ENCODE data around the gene BIN1. TPM values are rescaled to one million over a fixed set of nuclear protein-coding genes. Genes with fewer than 3 reads are reported as not detected.

The BIN1 gene
- polyA plus RNA-seq, 1 donor (not counting 4 experiments of a cell fraction or from before 2014, with no cell fraction given): 5.4 TPM

GRCh38 chr2:127000194-127000593 is 106.8 kb downstream of the BIN1 start:
- H3K79me2 ChIP-seq (ENCODE audit: control insufficient read depth, insufficient read depth, low read length): no peaks in the 10 kb centered on the region
- no peaks in the 10 kb centered on the region for H4K20me1 ChIP-seq (ENCODE audit: control insufficient read depth, extremely low read depth, insufficient read depth, low read length)
- H3K9ac ChIP-seq (ENCODE audit: control insufficient read depth, extremely low read depth, insufficient read depth, low read length): no peak overlapping the region
- no peaks in the 10 kb centered on the region for H3K4me1 ChIP-seq (ENCODE audit: control insufficient read depth, extremely low read depth, insufficient read depth, low read length)
- H3K27me3 ChIP-seq (ENCODE audit: control insufficient read depth, extremely low read depth, insufficient read depth, low read length): no peaks in the 10 kb centered on the region
- dilution Hi-C loops (cut with MboI; ENCODE audit: extremely low pct_ligation_motif_present, low sequenced_read_pairs): no loop called here
- H3K36me3 ChIP-seq (ENCODE audit: control insufficient read depth in 2 of 2, extremely low read depth in 1 of 2, insufficient read depth in 2 of 2, low read length in 2 of 2): no peaks in the 10 kb centered on the region
- H3K27ac ChIP-seq (ENCODE audit: control insufficient read depth, insufficient read depth, low read length): no peak overlapping the region
- H3K4me2 ChIP-seq (ENCODE audit: control insufficient read depth, extremely low read depth, insufficient read depth, low read depth, low read length): no peak overlapping the region
- H3K4me3 ChIP-seq (ENCODE audit: control insufficient read depth in 2 of 3, extremely low read depth in 1 of 3, insufficient read depth in 2 of 3, low read depth in 1 of 3, low read length in 3 of 3): no peak overlapping the region
- no peak overlapping the region for H2AFZ ChIP-seq (ENCODE audit: control insufficient read depth, low read length)
- FAIRE-seq (no peak), DNase-seq (ENCODE audit: low read depth, low spot score) (no peak)
- H3K9me1 ChIP-seq (ENCODE audit: control insufficient read depth, extremely low read depth, insufficient read depth, low read length): no peaks in the 10 kb centered on the region
- TF ChIP-seq CTCF (optimal IDR thresholded peaks at IDR 0.05 in 1 of 3, IDR thresholded peaks at IDR 0.05 in 1 of 3, conservative IDR thresholded peaks at IDR 0.05 in 1 of 3; ENCODE audit: extremely low read depth in 1 of 3, insufficient read depth in 2 of 3, low read length in 3 of 3): no peak
- TF ChIP-seq EZH2 (IDR thresholded peaks at IDR 0.05; ENCODE audit: low read length): no peak
- no peaks in the 10 kb centered on the region for H3K9me3 ChIP-seq (ENCODE audit: control insufficient read depth, low read depth, low read length)

GRCh38 chr2:126999106-126999756 is 107.7 kb downstream of the BIN1 start:
- Histone ChIP-seq H2AFZ (ENCODE audit: control insufficient read depth, low read length) (no peak overlapping the region), H3K9me1 (ENCODE audit: control insufficient read depth, extremely low read depth, insufficient read depth, low read length) (no peaks in the 10 kb centered on the region), H3K36me3 (ENCODE audit: control insufficient read depth in 2 of 2, extremely low read depth in 1 of 2, insufficient read depth in 2 of 2, low read length in 2 of 2) (no peaks in the 10 kb centered on the region), H3K4me1 (ENCODE audit: control insufficient read depth, extremely low read depth, insufficient read depth, low read length) (no peaks in the 10 kb centered on the region), H4K20me1 (ENCODE audit: control insufficient read depth, extremely low read depth, insufficient read depth, low read length) (no peaks in the 10 kb centered on the region), H3K79me2 (ENCODE audit: control insufficient read depth, insufficient read depth, low read length) (no peaks in the 10 kb centered on the region), H3K27ac (ENCODE audit: control insufficient read depth, insufficient read depth, low read length) (no peak overlapping the region), H3K27me3 (ENCODE audit: control insufficient read depth, extremely low read depth, insufficient read depth, low read length) (no peaks in the 10 kb centered on the region), H3K4me3 (ENCODE audit: control insufficient read depth in 2 of 3, extremely low read depth in 1 of 3, insufficient read depth in 2 of 3, low read depth in 1 of 3, low read length in 3 of 3) (no peak overlapping the region), H3K9ac (ENCODE audit: control insufficient read depth, extremely low read depth, insufficient read depth, low read length) (no peak overlapping the region), H3K9me3 (ENCODE audit: control insufficient read depth, low read depth, low read length) (no peaks in the 10 kb centered on the region), H3K4me2 (ENCODE audit: control insufficient read depth, extremely low read depth, insufficient read depth, low read depth, low read length) (no peak overlapping the region)
- FAIRE-seq (no peak), DNase-seq (ENCODE audit: low read depth, low spot score) (no peak)
- dilution Hi-C loops (cut with MboI; ENCODE audit: extremely low pct_ligation_motif_present, low sequenced_read_pairs): no loop called here
- TF ChIP-seq EZH2 (IDR thresholded peaks at IDR 0.05; ENCODE audit: low read length) (no peak), CTCF (optimal IDR thresholded peaks at IDR 0.05 in 1 of 3, IDR thresholded peaks at IDR 0.05 in 1 of 3, conservative IDR thresholded peaks at IDR 0.05 in 1 of 3; ENCODE audit: extremely low read depth in 1 of 3, insufficient read depth in 2 of 3, low read length in 3 of 3) (no peak)
